Dendritic cell treated with granulocyte-macrophage colony-stimulating factor and Interleukin-4, amounts not matched to agents 40 ng/mL and 50 ng/mL, for 4 days (primary cell): ENCODE results near the gene LBR.

Source experiments
- H3K27ac Mint-ChIP-seq: one replicate; pipeline ENCODE4 v1.8.0; 2022; ENCODE audit warnings: mild to moderate bottlenecking, mixed read lengths
- H3K27me3 Mint-ChIP-seq: one replicate; pipeline ENCODE4 v1.8.0; 2022; ENCODE audit warnings: mild to moderate bottlenecking, mixed read lengths
- H3K36me3 Mint-ChIP-seq: one replicate; pipeline ENCODE4 v1.8.0; 2022; ENCODE audit warnings: low read depth, mixed read lengths
- H3K4me1 Mint-ChIP-seq: one replicate; pipeline ENCODE4 v1.8.0; 2022; ENCODE audit warnings: low read depth, mixed read lengths
- H3K4me3 Mint-ChIP-seq: one replicate; pipeline ENCODE4 v1.8.0; 2022; ENCODE audit warnings: mild to moderate bottlenecking, moderate library complexity, mixed read lengths
- H3K9me3 Mint-ChIP-seq: one replicate; pipeline ENCODE4 v1.8.0; 2022; ENCODE audit warnings: mixed read lengths
- intact Hi-C: fragments of 100-400 bp; cut with micrococcal nuclease; formaldehyde crosslinking; loops from one replicate; pipeline ENCODE4 v1.15.0; 2022

The LBR gene

GRCh38 chr1:225373155-225373554 is 54.7 kb downstream of the LBR start:
- Mint-ChIP-seq H3K4me3 (no peak overlapping the region), H3K9me3 (no peaks in the 10 kb centered on the region), H3K4me1 (no peaks in the 10 kb centered on the region), H3K27me3 (no peaks in the 10 kb centered on the region), H3K27ac (no peak overlapping the region), H3K36me3 (no peaks in the 10 kb centered on the region)
- intact Hi-C loops: no loop called here

DNA sequence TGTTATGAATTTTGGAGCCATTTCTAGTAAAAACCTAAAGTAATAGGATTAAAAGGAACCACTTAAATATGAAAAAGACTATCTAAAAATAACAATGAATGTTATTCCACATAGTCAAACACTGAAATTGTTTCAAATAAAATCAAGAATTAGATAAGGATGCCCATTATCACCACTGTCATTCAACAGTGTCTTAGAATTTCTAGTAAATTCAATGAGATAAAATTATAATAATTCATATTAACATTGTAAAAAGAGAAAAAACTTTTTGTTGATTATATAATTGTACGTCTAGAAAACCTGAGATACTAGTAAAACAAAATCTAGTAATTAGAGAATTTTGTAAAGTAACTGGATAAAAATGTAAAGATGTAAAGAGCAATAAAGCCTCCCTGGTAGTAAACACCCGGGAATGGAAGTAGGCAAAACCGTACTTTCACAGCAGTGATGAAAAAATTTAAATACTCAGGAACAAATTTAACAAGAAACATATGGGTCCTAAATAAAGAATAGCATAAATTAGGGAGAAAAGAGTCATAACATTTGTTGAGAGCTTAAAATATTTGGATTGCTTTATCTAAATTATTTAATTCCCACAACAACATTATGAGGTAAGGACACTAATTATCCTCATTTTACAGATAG is 56.4 kb downstream of the LBR start:
- Mint-ChIP-seq H3K27ac (no peak overlapping the region), H3K36me3 (no peaks in the 10 kb centered on the region), H3K9me3 (no peaks in the 10 kb centered on the region), H3K27me3 (no peaks in the 10 kb centered on the region), H3K4me1 (no peaks in the 10 kb centered on the region), H3K4me3 (no peak overlapping the region)
- intact Hi-C loops: no loop called here

GRCh38 chr1:225368036-225368552 is 59.7 kb downstream of the LBR start:
- no peaks in the 10 kb centered on the region for H3K27me3 Mint-ChIP-seq
- no peak overlapping the region for H3K27ac Mint-ChIP-seq
- no peak overlapping the region for H3K4me3 Mint-ChIP-seq
- H3K4me1 Mint-ChIP-seq: no peaks in the 10 kb centered on the region
- no peaks in the 10 kb centered on the region for H3K36me3 Mint-ChIP-seq
- intact Hi-C loops: no loop called here
- H3K9me3 Mint-ChIP-seq: no peaks in the 10 kb centered on the region

DNA sequence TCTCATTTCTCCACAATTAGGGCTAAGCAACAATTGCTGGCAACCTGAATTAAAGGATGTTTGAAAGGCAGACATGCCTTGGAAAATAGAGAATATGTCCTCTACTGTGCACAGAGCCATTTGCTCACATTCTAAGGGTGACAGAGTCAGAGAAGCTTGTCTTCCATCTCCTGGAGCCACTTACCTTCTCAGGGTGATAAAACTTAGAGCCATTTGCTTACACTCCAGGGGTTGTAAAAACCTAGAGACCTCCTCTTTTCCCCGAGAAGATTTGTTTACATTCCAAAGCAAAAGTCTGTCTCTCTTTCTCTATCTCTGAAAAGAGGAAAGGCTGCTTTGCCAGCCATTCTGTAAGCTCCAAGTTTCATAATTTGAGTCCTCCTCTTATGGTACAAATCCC is 61.3 kb downstream of the LBR start:
- H3K36me3 Mint-ChIP-seq: no peaks in the 10 kb centered on the region
- H3K27ac Mint-ChIP-seq: no peak overlapping the region
- no peaks in the 10 kb centered on the region for H3K9me3 Mint-ChIP-seq
- intact Hi-C loops: no loop called here
- H3K27me3 Mint-ChIP-seq: no peaks in the 10 kb centered on the region
- no peaks in the 10 kb centered on the region for H3K4me1 Mint-ChIP-seq
- no peak overlapping the region for H3K4me3 Mint-ChIP-seq

DNA sequence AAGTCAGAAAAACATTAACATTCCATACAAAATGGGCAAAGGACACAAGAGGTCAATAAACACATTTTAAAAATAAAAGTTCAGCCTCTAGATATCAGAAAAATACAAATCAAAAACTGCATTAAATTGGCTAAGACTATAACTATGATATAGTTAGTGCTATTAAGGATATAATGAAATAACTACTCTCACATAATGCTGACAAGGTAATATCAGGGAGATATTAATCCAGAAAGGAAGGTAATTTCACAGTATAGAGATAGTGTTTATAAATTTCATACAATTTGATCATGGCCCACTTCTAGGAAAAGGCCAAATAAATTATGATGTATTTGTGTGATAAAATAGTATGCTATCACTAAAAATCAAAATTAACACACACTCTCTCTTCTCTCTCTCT is 61.8 kb downstream of the LBR start:
- no peaks in the 10 kb centered on the region for H3K9me3 Mint-ChIP-seq
- H3K4me1 Mint-ChIP-seq: no peaks in the 10 kb centered on the region
- no peaks in the 10 kb centered on the region for H3K27me3 Mint-ChIP-seq
- H3K36me3 Mint-ChIP-seq: no peaks in the 10 kb centered on the region
- intact Hi-C loops: no loop called here
- H3K4me3 Mint-ChIP-seq: no peak overlapping the region
- no peak overlapping the region for H3K27ac Mint-ChIP-seq

GRCh38 chr1:225364439-225364838 is 63.4 kb downstream of the LBR start:
- no peaks in the 10 kb centered on the region for H3K4me1 Mint-ChIP-seq
- no peak overlapping the region for H3K27ac Mint-ChIP-seq
- H3K27me3 Mint-ChIP-seq: no peaks in the 10 kb centered on the region
- H3K9me3 Mint-ChIP-seq: no peaks in the 10 kb centered on the region
- no peaks in the 10 kb centered on the region for H3K36me3 Mint-ChIP-seq
- intact Hi-C loops: no loop called here
- no peak overlapping the region for H3K4me3 Mint-ChIP-seq

DNA sequence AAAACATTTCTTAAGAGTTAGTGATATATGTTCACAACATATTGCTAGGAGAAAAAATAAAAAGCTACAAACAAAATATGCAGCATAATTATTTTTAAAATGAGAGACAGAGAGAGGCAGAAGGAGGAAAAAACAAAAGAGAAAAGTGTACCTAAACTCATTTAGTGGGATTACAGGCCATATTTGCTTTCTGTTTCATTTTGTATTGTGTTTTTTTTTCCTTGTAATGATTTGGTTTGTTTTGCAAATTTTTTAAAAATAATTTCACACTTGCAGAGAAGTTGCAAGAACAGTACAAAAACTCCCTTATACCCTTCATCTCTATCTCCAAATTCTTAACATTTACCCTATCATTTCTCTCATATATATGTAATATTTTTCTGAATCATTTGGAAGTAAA is 65.0 kb downstream of the LBR start:
- H3K27me3 Mint-ChIP-seq: no peaks in the 10 kb centered on the region
- intact Hi-C loops: no loop called here
- H3K9me3 Mint-ChIP-seq: no peaks in the 10 kb centered on the region
- H3K4me3 Mint-ChIP-seq: no peak overlapping the region
- no peaks in the 10 kb centered on the region for H3K36me3 Mint-ChIP-seq
- no peak overlapping the region for H3K27ac Mint-ChIP-seq
- no peaks in the 10 kb centered on the region for H3K4me1 Mint-ChIP-seq

- no peak overlapping the region for H3K27ac Mint-ChIP-seq
- no peaks in the 10 kb centered on the region for H3K9me3 Mint-ChIP-seq
- no peaks in the 10 kb centered on the region for H3K36me3 Mint-ChIP-seq
- no peak overlapping the region for H3K4me3 Mint-ChIP-seq
- intact Hi-C loops: no loop called here
- H3K4me1 Mint-ChIP-seq: no peaks in the 10 kb centered on the region
- H3K27me3 Mint-ChIP-seq: no peaks in the 10 kb centered on the region
These were observed 66.7 kb downstream of the LBR start for GRCh38 chr1:225361176-225361575.

- H3K27me3 Mint-ChIP-seq: no peaks in the 10 kb centered on the region
- H3K4me1 Mint-ChIP-seq: no peaks in the 10 kb centered on the region
- no peak overlapping the region for H3K4me3 Mint-ChIP-seq
- no peaks in the 10 kb centered on the region for H3K9me3 Mint-ChIP-seq
- H3K36me3 Mint-ChIP-seq: no peaks in the 10 kb centered on the region
- intact Hi-C loops: no loop called here
- H3K27ac Mint-ChIP-seq: no peak overlapping the region
These were observed 67.7 kb downstream of the LBR start for GRCh38 chr1:225360119-225360518.

- intact Hi-C loops: no loop called here
- Mint-ChIP-seq H3K36me3 (no peaks in the 10 kb centered on the region), H3K4me1 (peaks cover 6% of the 10 kb centered on the region), H3K4me3 (no peak overlapping the region), H3K27ac (no peak overlapping the region), H3K27me3 (no peaks in the 10 kb centered on the region), H3K9me3 (no peaks in the 10 kb centered on the region)
These were observed 72.0 kb downstream of the LBR start for GRCh38 chr1:225355863-225356262.

DNA sequence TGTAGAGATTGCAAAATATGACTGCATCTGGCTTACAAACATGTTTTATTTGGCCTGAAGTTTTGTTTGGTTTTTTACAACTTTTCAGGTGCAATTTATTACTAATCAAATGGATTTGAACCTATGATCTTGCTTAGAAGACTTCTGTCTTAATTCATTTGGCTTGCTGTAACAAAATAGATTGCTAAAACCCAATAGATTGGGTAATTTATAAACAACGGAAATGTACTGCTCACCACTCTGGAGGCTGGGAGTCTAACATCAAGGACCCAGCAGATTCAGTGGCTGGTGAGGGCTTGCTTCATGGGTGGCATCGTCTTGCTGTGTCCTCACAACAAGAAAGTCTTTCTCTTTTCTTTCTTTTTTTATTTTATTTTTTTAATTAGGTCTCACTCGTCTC is 72.9 kb downstream of the LBR start:
- no peak overlapping the region for H3K27ac Mint-ChIP-seq
- no peak overlapping the region for H3K4me3 Mint-ChIP-seq
- H3K36me3 Mint-ChIP-seq: no peaks in the 10 kb centered on the region
- intact Hi-C loops: no loop called here
- no peaks in the 10 kb centered on the region for H3K9me3 Mint-ChIP-seq
- H3K27me3 Mint-ChIP-seq: no peaks in the 10 kb centered on the region
- peaks cover 6% of the 10 kb centered on the region for H3K4me1 Mint-ChIP-seq
